Measurements from ENCODE around the gene NFILZ.

- no peak for TF ChIP-seq CTCF (optimal IDR thresholded peaks at IDR 0.05 in 1 of 3, IDR thresholded peaks at IDR 0.05 in 1 of 3, conservative IDR thresholded peaks at IDR 0.05 in 1 of 3; ENCODE audit: extremely low read depth in 1 of 3, insufficient read depth in 2 of 3, low read length in 3 of 3)
- TF ChIP-seq EZH2 (IDR thresholded peaks at IDR 0.05; ENCODE audit: low read length), result no peak
These were observed 12.4 kb upstream of the NFILZ start for GRCh38 chr19:8617984-8618383.
